HG03521 (cell line): ENCODE measurements around the gene KIAA1958.
"Not testable (repeated sequence)": the region's sequence is repeated elsewhere in the genome, so short reads cannot be mapped to it uniquely, and the experiment has no call there.

Experiments
- ATAC-seq: cut with Tn5 transposase; IDR thresholded peaks from one replicate; pipeline ENCODE4 v1.9.1; 2021; ENCODE audit warnings: mild to moderate bottlenecking, moderate library complexity; ENCODE audit not compliant: unreplicated experiment

KIAA1958 gene

DNA sequence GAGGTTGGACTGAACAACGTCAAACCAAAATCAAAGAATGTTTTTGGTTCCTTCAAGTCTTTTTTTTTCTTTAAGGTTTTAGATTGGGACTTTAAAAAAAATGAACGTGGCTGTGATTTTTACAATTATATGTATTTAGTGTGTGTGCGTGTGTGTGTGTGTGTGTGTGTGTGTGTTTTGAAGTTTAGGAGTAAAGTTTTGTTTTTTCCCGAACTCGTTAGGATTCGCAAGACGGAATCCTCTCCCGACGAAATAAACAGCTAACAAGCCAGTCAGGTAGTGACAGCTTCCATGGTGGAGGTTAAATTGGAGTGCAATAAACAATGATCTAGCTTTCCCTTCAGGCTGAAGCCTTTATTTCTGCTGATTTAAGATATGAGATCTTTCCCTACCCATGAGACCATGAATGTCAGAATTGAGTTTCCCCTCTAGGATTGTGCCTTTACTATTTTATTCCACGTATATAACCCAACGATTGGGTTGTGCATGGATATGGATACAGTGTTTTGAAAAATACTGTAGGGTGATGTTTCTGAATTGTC is 1.2 kb downstream of the KIAA1958 start:
- ATAC-seq: no peak

DNA sequence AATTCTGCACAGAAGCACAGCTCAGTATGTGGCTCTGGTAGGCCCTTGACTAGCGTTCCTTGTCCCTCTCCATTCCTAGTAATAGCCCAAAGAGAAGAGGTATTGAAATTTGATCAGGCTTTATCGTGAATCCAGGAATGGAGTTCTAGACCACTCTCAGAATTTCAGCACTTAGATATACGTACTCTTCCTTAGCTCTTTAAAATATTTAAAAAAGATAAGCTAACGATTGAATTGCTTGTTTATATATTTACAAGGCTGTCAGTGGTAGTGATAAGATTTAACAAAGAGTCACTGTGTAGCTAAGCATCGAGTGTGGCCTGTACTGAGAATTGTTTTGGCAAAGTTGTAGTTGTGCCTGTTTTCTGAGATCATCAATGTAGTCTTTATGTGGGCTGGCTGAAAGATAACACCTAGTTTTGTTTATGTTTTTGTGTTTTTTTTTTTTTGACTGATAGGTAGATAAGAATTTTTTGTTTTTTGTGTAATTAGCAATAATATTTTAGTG is 2.5 kb downstream of the KIAA1958 start:
- ATAC-seq: no peak

DNA sequence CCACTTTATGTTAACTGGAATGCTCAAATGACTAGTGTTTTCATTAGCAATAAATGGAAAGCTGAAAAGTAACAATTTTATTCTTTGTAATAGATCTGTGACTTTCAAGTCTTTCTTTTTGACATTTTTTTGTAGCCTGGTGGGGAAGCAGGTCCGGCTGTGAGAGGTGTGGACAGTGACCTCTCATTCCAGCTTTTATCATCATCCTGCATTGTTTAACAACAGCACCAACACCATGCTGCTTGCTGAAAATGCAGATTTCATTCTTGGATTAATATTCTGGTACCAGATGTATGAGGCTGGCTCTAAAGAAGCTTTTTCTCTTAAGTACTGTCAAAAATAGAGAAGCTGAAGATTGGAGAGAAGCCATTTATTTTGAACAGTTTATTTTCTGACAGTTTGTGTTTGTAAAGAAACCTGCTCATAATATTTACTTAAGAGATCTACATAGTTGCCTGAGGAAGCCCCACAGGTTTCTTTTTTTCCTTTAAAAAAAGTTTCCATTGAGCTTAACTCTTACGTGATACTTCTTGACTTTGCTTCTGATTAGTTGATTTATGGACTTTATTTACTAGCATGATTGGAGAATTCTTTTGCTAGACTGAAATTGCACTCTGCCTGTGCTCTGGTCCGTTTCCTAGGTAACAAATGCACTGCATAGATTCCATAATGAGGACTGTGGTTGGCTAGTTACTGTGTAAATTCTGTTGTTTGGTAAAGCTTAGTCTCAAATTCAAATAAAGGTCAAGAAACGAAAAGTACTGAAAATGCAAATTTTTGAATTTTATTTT is 3.4 kb downstream of the KIAA1958 start:
- ATAC-seq: no peak

DNA sequence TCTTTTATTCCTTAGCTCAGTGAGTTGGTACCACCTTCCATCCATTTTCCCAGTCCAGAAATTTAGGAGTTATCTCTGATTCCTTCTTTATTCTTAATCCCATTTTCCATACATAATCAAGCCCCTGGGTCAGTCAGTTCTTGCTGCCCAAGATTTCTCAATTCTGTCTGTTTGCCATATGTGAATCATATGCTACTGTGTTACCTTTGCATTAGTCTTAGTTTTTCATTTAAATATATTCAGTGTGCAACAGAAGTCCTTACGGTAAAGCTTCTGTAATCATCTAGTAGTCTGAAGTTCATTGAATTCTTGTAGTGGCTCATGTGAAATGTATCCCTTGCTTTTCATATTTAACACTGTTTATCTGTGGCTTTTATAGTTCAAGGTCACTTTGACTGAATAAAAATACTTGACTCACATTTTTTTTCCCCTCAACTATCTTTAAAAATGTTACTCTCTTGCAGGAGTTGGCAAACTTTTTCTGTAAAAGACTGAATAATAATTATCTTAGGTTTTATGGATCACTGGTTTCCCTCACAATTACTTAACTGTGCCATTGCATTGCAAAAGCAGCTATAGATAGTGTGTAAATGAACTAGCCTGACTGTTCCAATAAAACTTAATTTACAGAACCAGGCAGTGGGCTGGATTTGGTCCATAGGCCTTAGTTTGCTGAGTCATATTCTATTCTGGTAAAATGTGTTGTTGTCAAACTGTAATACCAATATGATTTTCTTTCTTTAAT is 6.9 kb downstream of the KIAA1958 start:
- ATAC-seq: no peak

DNA sequence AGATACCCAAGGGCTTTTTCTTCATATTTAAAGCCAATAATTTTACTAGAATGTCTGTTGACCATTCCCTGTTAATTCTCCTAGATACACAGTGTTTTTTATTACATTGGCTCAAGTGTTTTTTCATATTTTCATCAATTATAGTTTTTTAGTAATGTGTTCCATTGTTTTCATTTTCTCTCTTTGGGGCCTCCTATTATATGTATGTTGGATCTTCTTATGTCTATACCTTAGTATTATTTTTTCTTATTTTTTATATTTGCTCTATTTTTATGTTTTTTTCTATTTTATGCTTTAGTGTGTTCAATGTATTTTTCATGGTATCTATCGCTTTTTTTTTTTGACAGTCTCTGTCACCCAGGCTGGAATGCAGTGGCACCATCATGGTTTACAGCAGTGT is 7.5 kb downstream of the KIAA1958 start:
- ATAC-seq: no peak

DNA sequence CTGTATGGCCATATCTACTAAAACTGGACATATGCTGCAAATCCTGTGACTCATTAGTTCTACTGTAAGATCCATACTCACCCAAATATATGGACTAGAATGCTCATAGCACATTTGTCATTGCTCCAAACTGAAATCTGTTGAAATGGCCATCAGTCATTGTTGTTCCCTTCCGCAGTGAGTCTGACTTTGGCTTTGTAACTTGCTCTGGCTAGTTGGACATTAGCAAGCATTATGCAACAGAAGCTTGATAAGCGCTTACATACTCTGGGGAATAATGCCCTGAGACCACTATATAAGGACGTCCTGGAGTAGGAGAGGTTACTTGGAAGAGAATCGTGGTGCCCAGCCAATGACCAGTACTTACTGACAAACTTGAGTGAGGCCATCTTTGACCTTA is 9.0 kb downstream of the KIAA1958 start:
- no peak for ATAC-seq

DNA sequence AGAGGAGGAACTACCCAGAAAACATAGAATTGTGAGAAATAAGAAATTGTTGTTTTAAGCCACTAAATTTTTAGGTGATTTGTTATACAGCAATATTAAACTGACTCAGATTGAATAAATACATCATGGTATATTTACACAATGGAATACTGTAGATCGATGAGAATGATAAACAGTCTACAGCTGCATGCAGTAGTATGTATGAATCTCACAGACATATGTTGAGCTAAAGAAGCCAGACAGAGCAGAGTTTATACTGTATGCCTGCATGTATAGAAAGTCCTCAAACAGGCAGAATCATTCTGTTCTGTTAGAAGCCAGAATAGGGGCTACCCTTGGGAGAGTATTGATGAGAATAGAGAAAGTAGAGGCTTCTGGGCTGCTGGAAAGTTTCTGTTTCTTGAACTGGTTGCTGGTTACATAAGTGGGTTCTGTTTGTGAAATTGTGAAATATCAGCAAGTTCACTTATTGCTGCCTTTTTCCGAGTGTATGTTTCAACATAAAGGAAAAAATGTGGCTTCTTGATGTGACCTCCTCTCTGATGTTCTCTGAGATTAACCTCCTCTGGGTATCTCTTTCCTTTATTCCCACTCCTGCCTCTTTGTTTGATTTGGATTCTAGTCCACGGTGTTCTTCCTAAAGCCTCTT is 9.6 kb downstream of the KIAA1958 start:
- ATAC-seq: no peak

DNA sequence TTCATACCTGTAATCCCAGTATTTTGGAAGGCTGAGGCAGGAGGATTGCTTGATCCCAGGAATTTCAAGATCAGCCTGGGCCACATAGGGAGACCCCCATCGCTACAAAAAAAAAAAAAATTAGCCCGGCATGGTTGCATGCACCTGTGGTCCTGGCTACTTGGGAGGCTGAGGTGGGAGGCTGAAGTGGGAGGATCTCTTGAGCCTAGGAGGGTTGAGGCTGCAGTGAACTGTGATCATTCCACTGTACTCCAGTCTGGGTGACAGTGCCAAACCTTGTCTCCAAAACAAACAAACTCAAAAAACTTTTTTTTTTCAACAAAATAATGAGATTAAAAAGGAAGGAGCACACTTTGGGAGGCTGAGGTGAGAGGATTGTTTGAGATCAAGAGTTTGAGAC is 14.2 kb downstream of the KIAA1958 start:
- ATAC-seq: no peak

DNA sequence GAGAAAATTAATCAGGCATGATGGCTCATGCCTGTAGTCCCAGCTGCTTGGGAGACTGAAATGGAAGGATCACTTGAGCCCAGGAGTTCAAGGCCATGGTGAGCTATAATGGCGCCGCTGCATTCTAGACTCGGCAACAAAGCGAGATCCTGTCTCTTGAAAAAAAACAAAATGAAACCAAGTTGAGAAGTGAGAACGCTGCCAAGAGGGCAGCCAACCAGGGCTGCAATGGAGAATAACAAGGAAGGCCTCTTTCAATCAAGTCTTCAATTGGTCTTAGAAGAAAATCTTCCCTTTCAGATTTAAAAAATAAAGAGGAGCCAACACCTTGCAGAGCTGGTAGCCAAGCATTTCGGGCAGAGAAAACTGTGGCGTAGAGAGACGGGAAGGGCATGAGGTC is 14.7 kb downstream of the KIAA1958 start:
- no peak for ATAC-seq

DNA sequence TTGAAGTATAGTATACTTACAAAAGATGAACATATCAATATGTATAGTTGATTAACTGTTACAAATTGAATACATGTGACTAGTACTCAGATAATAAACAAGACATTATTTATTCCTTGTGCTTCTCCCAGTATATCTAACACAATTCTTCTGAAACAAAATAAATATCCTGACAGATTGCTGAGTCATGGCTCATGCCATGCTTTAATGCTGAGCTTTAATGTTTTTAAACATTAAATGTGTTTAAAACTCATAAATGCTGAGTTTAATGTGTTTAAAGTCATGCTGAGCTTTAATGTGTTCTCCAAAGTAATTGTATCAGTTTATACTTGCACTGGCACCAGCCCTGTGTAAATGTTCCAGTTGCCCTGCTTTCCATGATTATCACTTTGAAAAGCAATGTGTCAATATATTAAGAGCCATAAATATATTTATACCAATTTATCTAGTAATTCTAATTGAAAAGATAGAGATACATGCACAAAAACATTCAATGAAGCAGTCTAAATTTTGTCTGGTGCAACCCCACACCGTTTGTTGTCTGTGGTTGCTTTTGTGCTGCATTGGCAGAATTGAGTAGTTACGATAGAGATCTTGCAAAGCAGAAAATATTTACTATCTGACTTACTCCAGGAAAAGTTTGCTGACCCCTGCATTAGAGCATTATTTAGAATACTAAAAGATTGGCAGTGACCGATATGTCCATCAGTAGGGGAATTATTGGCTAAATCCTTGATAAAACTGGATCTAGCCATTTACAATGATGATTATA is 15.7 kb downstream of the KIAA1958 start:
- no peak for ATAC-seq

DNA sequence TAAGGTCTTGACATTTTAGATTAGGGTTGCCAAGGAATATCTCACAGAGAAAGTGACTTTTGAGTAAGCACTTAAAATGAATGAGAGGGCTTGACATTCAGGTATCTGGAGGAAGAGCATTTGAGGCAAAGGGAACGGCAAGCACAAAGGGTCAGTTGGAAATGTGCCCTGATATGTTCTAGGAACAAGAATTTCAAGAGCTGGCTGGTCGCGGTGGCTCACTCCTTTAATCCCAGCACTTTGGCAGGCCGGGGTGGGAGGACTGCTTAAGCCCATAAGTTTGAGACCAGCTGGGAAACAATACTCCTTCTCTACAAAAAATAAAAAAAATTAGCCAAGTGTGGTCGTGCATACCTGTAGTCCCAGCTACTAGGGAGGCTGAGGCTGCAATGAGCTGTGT is 16.5 kb downstream of the KIAA1958 start:
- no peak for ATAC-seq

DNA sequence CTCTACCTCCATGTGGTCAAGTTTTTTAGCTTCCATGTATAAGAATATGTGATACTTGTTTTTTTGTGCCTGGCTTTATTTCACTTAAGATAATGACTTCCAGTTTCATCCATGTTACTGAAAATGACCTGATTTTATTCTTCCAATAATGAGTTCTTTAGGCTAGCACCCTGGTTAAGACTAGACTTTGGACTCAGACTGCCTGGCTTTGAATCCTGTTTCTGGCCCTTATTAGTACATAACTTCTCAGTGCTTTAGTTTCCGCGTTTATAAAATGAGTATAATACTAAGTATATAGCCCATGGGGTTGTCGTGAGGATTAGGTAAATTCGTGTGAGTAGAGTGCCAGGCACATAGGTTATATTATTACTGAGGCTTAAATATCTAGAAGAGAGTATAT is 18.5 kb downstream of the KIAA1958 start:
- no peak for ATAC-seq

DNA sequence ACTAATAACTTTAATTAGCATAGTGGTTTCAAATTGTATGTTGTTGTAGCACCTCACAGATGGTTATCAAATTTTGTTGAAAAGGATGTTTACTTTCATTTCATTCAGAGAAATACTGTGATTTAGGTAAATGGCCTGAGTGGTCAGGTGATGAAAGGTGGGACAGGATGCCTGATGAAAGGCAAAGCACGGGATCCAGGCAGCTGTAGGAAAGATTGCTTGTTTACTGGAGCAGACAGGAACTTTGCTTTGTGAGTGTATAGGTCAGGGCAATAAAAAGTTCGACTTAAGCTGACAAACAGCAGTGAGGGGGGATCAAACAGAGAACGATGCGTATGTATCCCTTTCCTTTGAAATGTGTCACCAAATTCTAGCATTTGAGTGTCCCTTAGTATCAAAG is 19.0 kb downstream of the KIAA1958 start:
- no peak for ATAC-seq

DNA sequence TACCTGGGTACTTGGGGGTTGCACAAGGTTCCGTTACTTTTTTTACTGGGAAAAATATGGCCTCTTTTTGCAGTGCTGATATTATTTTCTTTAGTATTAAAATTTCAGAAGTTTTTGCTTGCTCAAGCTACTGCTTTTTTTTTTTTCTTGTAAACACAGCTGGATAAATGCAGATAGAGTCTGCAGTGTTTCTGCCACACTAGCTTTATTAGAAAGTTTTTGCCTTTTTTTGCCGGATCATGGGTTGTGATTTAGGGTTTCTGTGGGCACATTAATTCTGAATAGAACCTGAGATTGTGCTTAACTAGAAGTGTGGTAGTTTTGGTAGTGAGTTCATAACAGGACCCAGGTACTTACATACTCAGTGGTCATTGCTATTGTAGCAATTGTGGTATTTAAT is 19.9 kb downstream of the KIAA1958 start:
- no peak for ATAC-seq

DNA sequence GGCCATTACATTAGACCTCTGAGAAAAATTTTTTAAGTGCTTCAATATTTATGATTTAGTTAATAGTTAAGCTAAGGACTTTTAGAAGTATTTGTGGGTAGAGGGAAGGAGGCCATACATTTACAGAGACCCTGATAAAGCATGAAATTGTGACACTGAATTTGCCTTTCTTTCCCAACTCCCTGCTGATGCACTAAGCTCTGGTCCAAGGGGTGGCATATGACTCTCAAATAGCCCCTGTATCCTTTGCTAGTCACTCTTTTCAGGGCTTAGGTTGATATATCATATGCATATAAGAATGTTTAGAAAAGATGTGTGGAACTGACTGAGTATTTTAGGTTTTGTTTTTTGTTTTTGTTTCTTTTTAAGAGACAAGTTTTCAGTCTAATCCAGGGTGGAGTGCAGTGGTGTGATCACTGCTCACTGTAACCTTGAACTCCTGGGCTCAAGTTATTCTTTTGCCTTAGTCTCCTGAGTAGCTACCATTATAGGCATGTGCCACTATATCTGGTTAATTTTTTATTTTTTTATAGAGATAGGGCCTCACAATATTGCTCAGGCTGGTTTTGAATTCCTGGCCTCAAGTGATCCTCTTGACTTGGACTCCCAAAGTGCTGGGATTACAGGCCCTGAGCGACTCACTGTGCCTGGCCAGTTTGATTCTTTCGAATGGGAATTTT is 20.5 kb downstream of the KIAA1958 start:
- no peak for ATAC-seq

DNA sequence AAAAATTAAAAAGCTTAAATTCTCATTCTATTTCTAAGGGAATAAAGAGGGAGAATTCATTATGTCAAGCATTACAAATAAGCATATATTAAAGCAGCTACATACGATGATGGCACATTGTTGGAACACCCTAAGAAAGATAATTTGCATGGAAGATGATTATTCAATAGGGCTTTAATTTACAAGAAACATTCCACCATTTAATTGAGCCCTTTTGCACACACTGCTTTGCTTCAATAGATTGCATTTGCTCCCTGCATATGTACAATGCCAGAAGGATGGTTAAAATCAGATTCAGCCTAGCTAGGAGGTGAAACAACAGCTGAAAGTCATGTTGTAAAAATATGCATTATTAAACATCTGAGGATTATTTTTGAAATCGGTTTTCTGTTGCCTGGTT is 21.8 kb downstream of the KIAA1958 start:
- ATAC-seq: no peak

DNA sequence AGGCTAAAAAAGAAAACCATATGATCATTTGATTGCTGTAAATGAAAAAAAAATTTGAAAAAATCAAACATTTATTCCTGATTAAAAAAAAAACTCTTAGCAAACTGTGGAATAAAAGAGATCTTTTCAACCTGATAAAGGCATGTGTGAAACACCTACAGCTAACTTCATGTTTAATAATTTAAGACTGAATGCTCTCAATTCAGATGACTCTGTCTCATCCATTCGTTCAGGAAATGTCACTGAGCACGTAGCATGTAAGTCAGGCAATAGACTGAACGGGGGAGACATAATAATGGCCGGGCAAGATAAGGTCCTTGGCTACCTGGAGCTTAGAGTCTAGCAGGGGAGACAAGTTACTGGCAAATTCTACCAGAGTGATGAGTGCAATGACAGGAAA is 25.8 kb downstream of the KIAA1958 start:
- ATAC-seq: not testable (repeated sequence)

DNA sequence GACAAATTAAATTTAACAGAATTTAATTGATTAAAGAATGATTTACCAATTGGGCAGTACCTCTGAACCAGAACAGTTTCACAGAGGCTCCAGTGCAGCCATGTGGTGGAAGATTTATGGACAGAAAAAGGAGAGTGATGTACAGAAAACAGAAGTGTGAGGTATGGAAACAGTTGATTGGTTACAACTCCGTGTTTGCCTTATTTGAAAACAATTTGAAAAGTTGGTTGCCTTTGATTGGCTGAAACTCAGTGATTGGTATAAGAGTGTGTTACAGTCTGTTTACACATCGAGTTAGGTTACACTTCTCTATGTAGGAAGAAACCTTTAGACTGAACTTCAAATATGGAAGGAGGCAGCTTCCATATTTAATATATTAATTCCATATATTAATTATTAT is 30.1 kb downstream of the KIAA1958 start:
- no peak for ATAC-seq

DNA sequence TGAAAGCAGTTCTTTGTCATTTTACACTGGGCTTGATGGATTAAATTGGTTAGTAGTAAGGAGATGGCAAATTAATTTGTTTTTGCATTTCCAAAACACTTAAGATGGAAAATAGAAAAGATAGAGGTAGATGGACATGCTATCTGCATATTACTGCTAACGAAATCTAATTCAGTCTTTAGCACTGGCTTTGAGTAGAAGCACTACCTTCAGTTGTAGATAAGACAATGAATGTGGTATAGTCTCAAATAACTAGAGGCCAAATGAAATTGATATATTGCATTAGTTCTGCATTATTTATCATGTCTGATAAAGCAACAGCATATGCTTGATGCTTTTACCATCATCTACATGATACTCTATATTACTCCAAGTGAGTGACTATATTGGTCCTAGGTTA is 33.4 kb downstream of the KIAA1958 start:
- ATAC-seq: no peak

DNA sequence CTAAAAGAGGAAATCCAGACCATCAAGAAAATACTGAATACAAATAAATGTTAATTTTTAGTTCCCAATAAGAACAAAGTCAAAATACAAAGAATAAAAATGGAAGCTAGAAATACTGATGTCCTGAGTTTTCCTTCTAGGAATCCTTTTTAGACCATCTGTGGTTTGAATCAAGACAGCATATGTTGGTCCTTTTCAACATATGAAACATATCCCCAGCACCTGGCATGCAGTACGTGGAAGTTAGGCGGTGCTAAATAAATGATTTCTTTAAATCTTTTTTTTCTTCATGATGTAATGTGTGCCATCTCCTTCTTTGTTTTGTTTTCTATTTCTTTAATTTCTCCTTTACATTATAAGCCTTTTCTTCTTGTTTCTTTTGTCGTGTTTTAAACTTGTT is 34.0 kb downstream of the KIAA1958 start:
- ATAC-seq: no peak
